Trophoblast cell (in vitro differentiated cells and primary cell): ENCODE data around the gene MAPK4.

Source experiments
- DNase-seq, 2 donors: peaks; one replicate each; pipeline ENCODE4 v3.0.0-alpha.2; 2016
- H2AFZ ChIP-seq: 2 replicates; pipeline ENCODE4 v1.6.1; 2013; ENCODE audit warnings: low read length, moderate library complexity, mild to moderate bottlenecking; ENCODE audit not compliant: insufficient read depth, poor library complexity
- H2AK5ac ChIP-seq: 2 replicates; pipeline ENCODE4 v1.6.1; 2013; ENCODE audit warnings: mild to moderate bottlenecking, low read length
- H2BK120ac ChIP-seq: 2 replicates; pipeline ENCODE4 v1.6.1; 2013; ENCODE audit warnings: low read length, mild to moderate bottlenecking, moderate library complexity; ENCODE audit not compliant: insufficient read depth, poor library complexity
- H2BK12ac ChIP-seq: 2 replicates; pipeline ENCODE4 v1.6.1; 2013; ENCODE audit warnings: mild to moderate bottlenecking, low read length, moderate library complexity
- H2BK5ac ChIP-seq: 2 replicates; pipeline ENCODE4 v1.6.1; 2013; ENCODE audit warnings: low read length, low read depth, moderate library complexity, mild to moderate bottlenecking; ENCODE audit not compliant: poor library complexity
- H3K14ac ChIP-seq: 2 replicates; pipeline ENCODE4 v1.6.1; 2013; ENCODE audit warnings: mild to moderate bottlenecking, low read length
- H3K18ac ChIP-seq: 2 replicates; pipeline ENCODE4 v1.6.1; 2013; ENCODE audit warnings: mild to moderate bottlenecking, low read length
- H3K23ac ChIP-seq: 2 replicates; pipeline ENCODE4 v1.6.1; 2013; ENCODE audit warnings: low read length
- H3K27ac ChIP-seq: 2 replicates; pipeline ENCODE4 v1.5.1; 2013; ENCODE audit warnings: low read depth, mild to moderate bottlenecking, inconsistent platforms, low read length, moderate library complexity
- H3K27me3 ChIP-seq: 2 replicates; pipeline ENCODE4 v1.6.1; 2013; ENCODE audit warnings: inconsistent platforms, mild to moderate bottlenecking, low read length, moderate library complexity; ENCODE audit not compliant: insufficient read depth
- H3K36me3 ChIP-seq, 2 experiments: 1 replicate in 1 of 2; 2 replicates in 1 of 2; pipeline ENCODE4 v1.6.1; 2013; ENCODE audit warnings: low read length in 2 of 2, mild to moderate bottlenecking in 2 of 2, moderate library complexity in 1 of 2; ENCODE audit not compliant: insufficient read depth in 2 of 2, control insufficient read depth in 1 of 2
- H3K4ac ChIP-seq: 2 replicates; pipeline ENCODE4 v1.6.1; 2013; ENCODE audit warnings: low read depth, mild to moderate bottlenecking, low read length, moderate library complexity
- H3K4me1 ChIP-seq, 2 experiments: 1 replicate in 1 of 2; 2 replicates in 1 of 2; pipeline ENCODE4 v1.6.1; 2013; ENCODE audit warnings: low read length in 2 of 2, mild to moderate bottlenecking in 2 of 2, moderate library complexity in 1 of 2; ENCODE audit not compliant: insufficient read depth in 2 of 2, control insufficient read depth in 1 of 2
- H3K4me2 ChIP-seq: 2 replicates; pipeline ENCODE4 v1.6.1; 2013; ENCODE audit warnings: inconsistent platforms, mild to moderate bottlenecking, low read length, moderate library complexity
- H3K4me3 ChIP-seq: 2 replicates; pipeline ENCODE4 v1.5.1; 2013; ENCODE audit warnings: mild to moderate bottlenecking, low read depth, low read length, inconsistent platforms
- H3K79me1 ChIP-seq: one replicate; pipeline ENCODE4 v1.6.1; 2013; ENCODE audit warnings: low read length
- H3K79me2 ChIP-seq: 2 replicates; pipeline ENCODE4 v1.6.1; 2013; ENCODE audit warnings: low read length, mild to moderate bottlenecking; ENCODE audit not compliant: control insufficient read depth, insufficient read depth, poor library complexity
- H3K9ac ChIP-seq: 2 replicates; pipeline ENCODE4 v1.6.1; 2013; ENCODE audit warnings: mild to moderate bottlenecking, low read length
- H3K9me3 ChIP-seq: 2 replicates; pipeline ENCODE4 v1.6.1; 2013; ENCODE audit warnings: low read depth, mild to moderate bottlenecking, control low read depth, inconsistent platforms, low read length; ENCODE audit not compliant: insufficient read depth
- H4K12ac ChIP-seq: 2 replicates; pipeline ENCODE4 v1.6.1; 2013; ENCODE audit warnings: low read depth, mild to moderate bottlenecking, low read length, moderate library complexity
- H4K8ac ChIP-seq: 2 replicates; pipeline ENCODE4 v1.6.1; 2013; ENCODE audit warnings: low read depth, mild to moderate bottlenecking, low read length, moderate library complexity
- H4K91ac ChIP-seq: one replicate; pipeline ENCODE4 v1.6.1; 2013; ENCODE audit warnings: low read depth, mild to moderate bottlenecking, low read length, moderate library complexity
- WGBS: extraction: QIAGEN DNeasy Blood & Tissue Kit; methylation state at CpG from one replicate; pipeline ENCODE4 v1.1.7; 2013; ENCODE audit warnings: missing lambda C conversion rate; ENCODE audit not compliant: insufficient read length, insufficient coverage; ENCODE audit errors: extremely low coverage; 5-methylcytosine and 5-hydroxymethylcytosine counted together

MAPK4 gene

DNA sequence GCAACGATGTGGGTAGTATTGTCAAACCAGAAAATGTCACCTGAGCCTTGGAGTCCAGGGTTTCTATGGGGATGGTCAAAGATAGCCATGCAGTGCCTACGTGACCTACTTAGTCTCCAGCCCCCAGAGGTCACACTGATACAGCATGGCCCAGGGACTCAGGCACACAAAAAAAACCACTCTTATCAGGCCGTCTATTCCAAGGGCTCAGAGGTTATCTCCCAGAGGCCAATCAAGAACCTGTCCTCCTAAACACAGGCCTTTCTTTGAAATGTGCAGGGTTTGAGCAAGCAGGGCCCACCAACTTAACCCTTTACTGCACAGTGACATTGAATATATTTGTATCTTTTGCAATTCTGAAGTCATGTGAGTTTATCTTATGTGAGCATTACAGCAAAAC, 177.2 kb downstream of the MAPK4 start:
- H3K4ac ChIP-seq, result no peak overlapping the region
- peaks cover 0 to 4% of the 10 kb centered on the region in 2 experiments for H3K4me1 ChIP-seq
- no peak overlapping the region for H3K27ac ChIP-seq
- H2BK5ac ChIP-seq, result no peak overlapping the region
- no peaks in the 10 kb centered on the region for H3K27me3 ChIP-seq
- H2AFZ ChIP-seq, result no peak overlapping the region
- no peaks in the 10 kb centered on the region for H3K36me3 ChIP-seq
- no peak overlapping the region for H3K18ac ChIP-seq
- H3K9ac ChIP-seq, result no peak overlapping the region
- no peaks in the 10 kb centered on the region for H3K79me1 ChIP-seq
- H3K23ac ChIP-seq, result no peak overlapping the region
- H3K4me3 ChIP-seq, result no peak overlapping the region
- DNase-seq, result peak in 1 of 2 donors; percentile 23
- H2AK5ac ChIP-seq, result no peak overlapping the region
- no peak overlapping the region for H2BK12ac ChIP-seq
- WGBS, result no CpG with 5 or more reads among the region's 3 CpGs
- peaks cover 3% of the 10 kb centered on the region for H3K9me3 ChIP-seq
- H3K79me2 ChIP-seq, result no peaks in the 10 kb centered on the region
- H3K4me2 ChIP-seq, result no peak overlapping the region
- H4K91ac ChIP-seq, result no peak overlapping the region
- no peak overlapping the region for H4K8ac ChIP-seq
- no peak overlapping the region for H2BK120ac ChIP-seq
- H3K14ac ChIP-seq, result no peak overlapping the region
- no peak overlapping the region for H4K12ac ChIP-seq

- H4K8ac ChIP-seq, result no peak overlapping the region
- WGBS, result no CpG with 5 or more reads among the region's 7 CpGs
Measured at GRCh38 chr18:50738098-50738757, 178.3 kb downstream of the MAPK4 start.

DNA sequence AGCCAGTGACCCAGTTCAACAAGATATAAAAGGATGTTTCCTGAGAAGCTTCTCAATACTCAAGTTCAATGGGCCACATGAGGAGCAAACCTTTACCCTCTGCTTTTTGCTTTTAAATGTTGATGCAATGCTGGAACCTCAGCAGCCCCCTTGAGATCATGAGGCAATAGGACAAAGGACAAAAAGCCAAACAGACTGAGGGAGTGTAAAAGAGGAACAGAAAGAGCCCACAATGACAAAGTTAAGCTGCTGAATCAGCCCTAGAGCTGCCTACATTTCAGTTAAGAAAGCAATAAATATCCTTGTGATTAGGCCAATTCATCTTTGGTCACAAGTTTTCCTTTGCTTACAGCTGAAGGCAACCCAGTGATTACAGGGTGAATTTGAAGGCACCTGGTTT, 183.1 kb downstream of the MAPK4 start:
- H3K9ac ChIP-seq, result no peak overlapping the region
- DNase-seq, result no peak
- H3K4ac ChIP-seq, result no peak overlapping the region
- H2AK5ac ChIP-seq, result no peak overlapping the region
- no peaks in the 10 kb centered on the region for H3K36me3 ChIP-seq
- H2BK5ac ChIP-seq, result no peak overlapping the region
- no peak overlapping the region for H3K18ac ChIP-seq
- no peak overlapping the region for H3K4me2 ChIP-seq
- H4K12ac ChIP-seq, result no peak overlapping the region
- H2AFZ ChIP-seq, result no peak overlapping the region
- H3K79me2 ChIP-seq, result no peaks in the 10 kb centered on the region
- H4K91ac ChIP-seq, result no peak overlapping the region
- H3K4me3 ChIP-seq, result no peak overlapping the region
- H3K23ac ChIP-seq, result no peak overlapping the region
- no peak overlapping the region for H3K27ac ChIP-seq
- no peak overlapping the region for H2BK12ac ChIP-seq
- H3K9me3 ChIP-seq, result no peaks in the 10 kb centered on the region
- no peak overlapping the region for H3K14ac ChIP-seq
- no peak overlapping the region for H2BK120ac ChIP-seq
- H3K4me1 ChIP-seq, result peaks cover 0 to 2% of the 10 kb centered on the region in 2 experiments
- no peak overlapping the region for H4K8ac ChIP-seq
- no peaks in the 10 kb centered on the region for H3K27me3 ChIP-seq
- H3K79me1 ChIP-seq, result no peaks in the 10 kb centered on the region

More at GRCh38 chr18:50738098-50738757, 178.3 kb downstream of the MAPK4 start:
- H2BK120ac ChIP-seq, result no peak overlapping the region
- no peak overlapping the region for H2BK5ac ChIP-seq
- H3K9ac ChIP-seq, result no peak overlapping the region
- no peak overlapping the region for H3K18ac ChIP-seq
- H3K4me3 ChIP-seq, result no peak overlapping the region
- H3K14ac ChIP-seq, result no peak overlapping the region
- no peaks in the 10 kb centered on the region for H3K79me2 ChIP-seq
- no peaks in the 10 kb centered on the region for H3K36me3 ChIP-seq
- H3K23ac ChIP-seq, result no peak overlapping the region
- no peak overlapping the region for H3K4ac ChIP-seq
- H3K4me2 ChIP-seq, result no peak overlapping the region
- H3K9me3 ChIP-seq, result peaks cover 3% of the 10 kb centered on the region
- H2AFZ ChIP-seq, result no peak overlapping the region
- no peak overlapping the region for H2BK12ac ChIP-seq
- H3K27ac ChIP-seq, result no peak overlapping the region
- no peak for DNase-seq
- H4K12ac ChIP-seq, result no peak overlapping the region
- H3K79me1 ChIP-seq, result no peaks in the 10 kb centered on the region
- no peak overlapping the region for H2AK5ac ChIP-seq
- H3K4me1 ChIP-seq, result peaks cover 0 to 4% of the 10 kb centered on the region in 2 experiments
- H3K27me3 ChIP-seq, result no peaks in the 10 kb centered on the region
- no peak overlapping the region for H4K91ac ChIP-seq

- H3K4ac ChIP-seq, result no peak overlapping the region
- no peak overlapping the region for H3K9ac ChIP-seq
- H4K12ac ChIP-seq, result no peak overlapping the region
- no peak overlapping the region for H3K4me2 ChIP-seq
- no peak overlapping the region for H4K8ac ChIP-seq
- H2BK5ac ChIP-seq, result no peak overlapping the region
- H4K91ac ChIP-seq, result no peak overlapping the region
- no peaks in the 10 kb centered on the region for H3K79me2 ChIP-seq
- no CpG with 5 or more reads among the region's 4 CpGs for WGBS
- DNase-seq, result no peak
- H3K4me1 ChIP-seq, result peaks cover 13% of the 10 kb centered on the region in 2 experiments
- H2AFZ ChIP-seq, result no peak overlapping the region
- no peaks in the 10 kb centered on the region for H3K36me3 ChIP-seq
- H3K27me3 ChIP-seq, result no peaks in the 10 kb centered on the region
- H3K18ac ChIP-seq, result no peak overlapping the region
- H3K27ac ChIP-seq, result no peak overlapping the region
- no peak overlapping the region for H2BK12ac ChIP-seq
- H2BK120ac ChIP-seq, result no peak overlapping the region
- no peak overlapping the region for H3K14ac ChIP-seq
- no peak overlapping the region for H3K4me3 ChIP-seq
- H2AK5ac ChIP-seq, result no peak overlapping the region
- H3K9me3 ChIP-seq, result no peaks in the 10 kb centered on the region
- H3K23ac ChIP-seq, result no peak overlapping the region
- H3K79me1 ChIP-seq, result peaks cover 1% of the 10 kb centered on the region
Measured at GRCh38 chr18:50744253-50744652, 184.4 kb downstream of the MAPK4 start.
